PC-3 (cell line): ENCODE measurements around the gene RRAS2. TPM values are rescaled to one million over a fixed set of nuclear protein-coding genes. Genes with fewer than 3 reads are reported as not detected.

Source experiments
- ATAC-seq: fragments of 200-7000 bp; cut with Tn5 transposase; 2 replicates; pipeline ENCODE4 v1.9.1; 2020; ENCODE audit warnings: mild to moderate bottlenecking, moderate library complexity
- BruUV-seq: library from RNA; stranded (reverse); fragments of 400-500 nt; replicated peaks from 2 replicates; lab custom pipeline; 2021; lab: Mats Ljungman, UMichigan
- CTCF ChIA-PET: fragments of 300-600 bp; sonication (Branson Sonifier 250); formaldehyde crosslinking; loops from one replicate; lab custom pipeline; 2022; ENCODE audit warnings: antibody characterized with exemption; lab: Charles Lee
- POLR2A ChIA-PET: fragments of 300-600 bp; sonication (Branson Sonifier 250); formaldehyde crosslinking; loops from one replicate; lab custom pipeline; 2022; ENCODE audit warnings: antibody characterized with exemption; ENCODE audit not compliant: unreplicated experiment; lab: Charles Lee
- DNase-seq: peaks from one replicate; pipeline ENCODE4 v3.0.0-alpha.2; 2015
- H2AFZ ChIP-seq: fragments of 300-600 bp; sonication (generic); 2 replicates; pipeline ENCODE4 v1.6.0; 2016; ENCODE audit warnings: antibody characterized with exemption, low read length
- H3F3A ChIP-seq: fragments of 300-600 bp; sonication (generic); one replicate; pipeline ENCODE4 v1.6.0; 2017; ENCODE audit warnings: antibody characterized with exemption, low read length, control low read depth, mild to moderate bottlenecking; ENCODE audit not compliant: unreplicated experiment
- H3K27ac ChIP-seq: fragments of 300-600 bp; sonication (generic); 2 replicates; pipeline ENCODE4 v1.5.1; 2016; ENCODE audit warnings: mild to moderate bottlenecking, low read length
- H3K27me3 ChIP-seq: fragments of 300-600 bp; sonication (generic); 2 replicates; pipeline ENCODE4 v1.6.1; 2016; ENCODE audit warnings: low read length, mixed read lengths
- H3K36me3 ChIP-seq: fragments of 300-600 bp; sonication (generic); 2 replicates; pipeline ENCODE4 v1.6.1; 2016; ENCODE audit warnings: low read depth, mixed run types, low read length, mixed read lengths
- H3K4me1 ChIP-seq: fragments of 300-600 bp; sonication (generic); 2 replicates; pipeline ENCODE4 v1.5.1; 2016; ENCODE audit warnings: low read length; ENCODE audit not compliant: insufficient read depth
- H3K4me2 ChIP-seq: fragments of 300-600 bp; sonication (generic); 2 replicates; pipeline ENCODE4 v1.6.0; 2016; ENCODE audit warnings: low read length
- H3K4me3 ChIP-seq: fragments of 300-600 bp; sonication (generic); 2 replicates; pipeline ENCODE4 v1.5.1; 2016; ENCODE audit warnings: mild to moderate bottlenecking, low read length, mixed read lengths
- H3K79me2 ChIP-seq: fragments of 300-600 bp; sonication (generic); 2 replicates; pipeline ENCODE4 v1.6.1; 2017; ENCODE audit warnings: low read length, mixed read lengths
- H3K9ac ChIP-seq: fragments of 300-600 bp; sonication (generic); 2 replicates; pipeline ENCODE4 v1.6.0; 2016; ENCODE audit warnings: mild to moderate bottlenecking, low read length
- H3K9me2 ChIP-seq: fragments of 300-600 bp; sonication (generic); replicated peaks from 2 replicates; pipeline ENCODE4 v1.6.1; 2016; ENCODE audit warnings: mixed run types, low read length, mixed read lengths
- H3K9me3 ChIP-seq: fragments of 300-600 bp; sonication (generic); 2 replicates; pipeline ENCODE4 v1.6.1; 2016; ENCODE audit warnings: low read length, mixed read lengths
- H4K20me1 ChIP-seq: fragments of 300-600 bp; sonication (generic); 2 replicates; pipeline ENCODE4 v1.6.1; 2016; ENCODE audit warnings: low read length, mixed read lengths
- CTCF ChIP-seq: fragments of 300-600 bp; sonication (generic); conservative IDR thresholded peaks from 2 replicates; pipeline ENCODE4 v1.5.1; 2017; ENCODE audit warnings: antibody characterized with exemption, low read depth, mild to moderate bottlenecking, low read length
- EZH2 ChIP-seq: fragments of 300-600 bp; sonication (generic); IDR thresholded peaks from one replicate; pipeline ENCODE4 v1.6.1; 2017; ENCODE audit warnings: antibody characterized with exemption, mild to moderate bottlenecking, low read length; ENCODE audit not compliant: unreplicated experiment
- EZH2phosphoT487 ChIP-seq: fragments of 300-600 bp; sonication (generic); IDR thresholded peaks from 2 replicates; pipeline ENCODE4 v1.6.1; 2018; ENCODE audit warnings: mild to moderate bottlenecking, antibody characterized with exemption, low read length, borderline replicate concordance
- intact Hi-C: fragments of 100-400 bp; cut with micrococcal nuclease; formaldehyde crosslinking; loops from 2 replicates; pipeline ENCODE4 v1.9.0; 2023
- total RNA-seq: library from RNA; depleted of rRNA; stranded (reverse); fragments of >200 nt; gene quantifications from 2 replicates; pipeline ENCODE4 v1.2.3, GENCODE V29; 2014

Gene RRAS2
- total RNA-seq, 1 experiment from 2014 or later = 58.6 TPM

- H3K4me1 ChIP-seq = peaks cover 8% of the 10 kb centered on the region
- no peaks in the 10 kb centered on the region for H3F3A ChIP-seq
- no peak overlapping the region for H2AFZ ChIP-seq
- H3K36me3 ChIP-seq = no peaks in the 10 kb centered on the region; the same call in 1 of the 2 replicates
- H4K20me1 ChIP-seq = no peaks in the 10 kb centered on the region
- BruUV-seq = no TSS peak
- ATAC-seq (no peak), DNase-seq (no peak)
- no peaks in the 10 kb centered on the region for H3K9me2 ChIP-seq
- H3K79me2 ChIP-seq = peaks cover 88% of the 10 kb centered on the region
- peaks cover 6% of the 10 kb centered on the region; the same call in 1 of the 2 replicates for H3K9me3 ChIP-seq
- H3K27ac ChIP-seq = no peak overlapping the region
- no peak for TF ChIP-seq CTCF
- TF ChIP-seq EZH2 = no peak
- TF ChIP-seq EZH2phosphoT487 = no peak
- intact Hi-C loops = no loop called here
- no peak overlapping the region for H3K4me3 ChIP-seq
- no peak overlapping the region for H3K4me2 ChIP-seq
- no peak overlapping the region for H3K9ac ChIP-seq
- H3K27me3 ChIP-seq = no peaks in the 10 kb centered on the region
- CTCF ChIA-PET = no interaction called here
- POLR2A ChIA-PET = no interaction called here
These were observed 27.4 kb downstream of the RRAS2 start for GRCh38 chr11:14331476-14332136.

- intact Hi-C loops = no loop called here
- DNase-seq (no peak), ATAC-seq (no peak)
- no peak overlapping the region for H3K9ac ChIP-seq
- no peak overlapping the region for H3K27ac ChIP-seq
- H3K9me2 ChIP-seq = no peaks in the 10 kb centered on the region
- no peaks in the 10 kb centered on the region for H3K9me3 ChIP-seq
- TF ChIP-seq EZH2 = no peak
- no peak for TF ChIP-seq EZH2phosphoT487
- TF ChIP-seq CTCF = no peak
- peaks cover 88% of the 10 kb centered on the region for H3K79me2 ChIP-seq
- peaks cover 6% of the 10 kb centered on the region; the same call in 1 of the 2 replicates for H3K4me1 ChIP-seq
- ChIA-PET POLR2A (no interaction called here), CTCF (no interaction called here)
- no TSS peak for BruUV-seq
- H2AFZ ChIP-seq = no peak overlapping the region
- H3K4me3 ChIP-seq = no peak overlapping the region
- H3F3A ChIP-seq = no peaks in the 10 kb centered on the region
- no peaks in the 10 kb centered on the region for H3K27me3 ChIP-seq
- H4K20me1 ChIP-seq = no peaks in the 10 kb centered on the region
- no peak overlapping the region for H3K4me2 ChIP-seq
- no peaks in the 10 kb centered on the region for H3K36me3 ChIP-seq
These were observed 28.1 kb downstream of the RRAS2 start for GRCh38 chr11:14330881-14331280.

GRCh38 chr11:14329702-14330101, 29.3 kb downstream of the RRAS2 start:
- no peaks in the 10 kb centered on the region for H4K20me1 ChIP-seq
- no peak for DNase-seq
- POLR2A ChIA-PET = no interaction called here

More at GRCh38 chr11:14329702-14330101, 29.3 kb downstream of the RRAS2 start:
- intact Hi-C loops = no loop called here
- Histone ChIP-seq H3K27me3 (no peaks in the 10 kb centered on the region), H3K4me3 (no peak overlapping the region), H3K79me2 (peaks cover 84% of the 10 kb centered on the region), H3K4me2 (no peak overlapping the region), H3K9me3 (no peaks in the 10 kb centered on the region), H3K9me2 (no peaks in the 10 kb centered on the region), H3K4me1 (peaks cover 6% of the 10 kb centered on the region; the same call in 1 of the 2 replicates), H3K9ac (no peak overlapping the region), H3F3A (no peaks in the 10 kb centered on the region), H2AFZ (no peak overlapping the region), H3K27ac (no peak overlapping the region), H3K36me3 (no peaks in the 10 kb centered on the region)
- no peak for ATAC-seq
- BruUV-seq = no TSS peak
- CTCF ChIA-PET = interaction anchor here (0.6 kb wide), 1 partner anchor 87 kb away, joined by 3 read pairs; no protein-coding TSS in a partner anchor
- TF ChIP-seq EZH2phosphoT487 (no peak), EZH2 (no peak), CTCF (no peak)
